ENCODE measurements around the gene COQ6.
A peak's percentile ranks its signal among the peaks of the same experiment; 100 is the strongest.
"Not testable (repeated sequence)": the region's sequence is repeated elsewhere in the genome, so short reads cannot be mapped to it uniquely, and the experiment has no call there.

Gene COQ6

DNA sequence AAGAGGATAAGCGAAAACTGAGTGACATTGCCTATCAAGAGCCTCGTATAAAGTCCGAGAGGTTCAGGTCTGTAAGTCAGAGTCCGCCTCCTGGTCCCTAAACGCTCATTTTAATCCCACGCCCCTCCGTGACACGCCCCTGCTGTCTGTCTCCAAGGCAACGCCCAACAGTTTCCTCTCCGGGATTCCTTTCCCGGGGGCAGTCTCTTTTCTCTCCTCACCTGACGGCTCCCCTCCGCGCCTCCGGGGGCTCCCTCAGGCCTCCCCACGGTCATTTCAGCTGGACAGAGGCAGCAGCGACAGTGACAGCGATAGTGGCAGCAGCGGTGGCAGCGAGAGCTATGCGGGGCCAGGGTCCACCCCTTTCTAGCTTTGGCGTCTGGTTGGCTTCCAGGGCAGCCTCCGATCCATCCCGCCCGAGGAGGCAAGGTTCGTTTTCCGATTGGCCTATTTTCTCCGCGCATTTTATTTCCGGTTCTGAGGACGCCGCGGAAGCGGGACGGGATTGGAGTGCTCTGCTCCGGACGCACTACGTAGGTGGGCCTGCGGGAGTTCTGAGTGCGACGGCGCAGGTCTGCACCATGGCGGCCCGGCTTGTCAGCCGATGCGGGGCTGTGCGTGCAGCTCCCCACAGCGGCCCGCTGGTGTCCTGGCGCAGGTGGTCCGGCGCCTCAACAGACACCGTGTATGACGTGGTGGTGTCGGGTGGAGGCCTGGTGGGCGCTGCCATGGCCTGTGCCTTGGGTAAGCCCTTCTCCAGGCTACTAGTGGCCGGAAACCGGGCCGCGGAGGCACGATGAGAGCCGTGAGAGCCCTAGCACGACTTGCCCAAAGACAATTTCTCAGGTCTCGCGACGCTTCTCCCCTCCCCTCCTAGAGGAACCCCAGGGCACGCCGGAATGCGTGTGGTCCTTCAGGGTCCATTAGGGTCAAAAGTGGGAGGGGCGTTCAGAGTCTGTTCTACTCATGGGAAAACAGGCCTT lies at the start of gene COQ6, which contains the start of gene FAM161B:
COQ6 (plus strand) TSS at position 551 of the 983 bp plus-strand sequence; CDS start at position 582, 31 bp downstream.
FAM161B (minus strand) TSS at position 343 of the 983 bp plus-strand sequence; CDS start at position 275, 68 bp downstream.
- DNase-seq (ENCODE audit: extremely low spot score, insufficient read length, low read depth) (peak; percentile 84), FAIRE-seq (peak; percentile 97)

DNA sequence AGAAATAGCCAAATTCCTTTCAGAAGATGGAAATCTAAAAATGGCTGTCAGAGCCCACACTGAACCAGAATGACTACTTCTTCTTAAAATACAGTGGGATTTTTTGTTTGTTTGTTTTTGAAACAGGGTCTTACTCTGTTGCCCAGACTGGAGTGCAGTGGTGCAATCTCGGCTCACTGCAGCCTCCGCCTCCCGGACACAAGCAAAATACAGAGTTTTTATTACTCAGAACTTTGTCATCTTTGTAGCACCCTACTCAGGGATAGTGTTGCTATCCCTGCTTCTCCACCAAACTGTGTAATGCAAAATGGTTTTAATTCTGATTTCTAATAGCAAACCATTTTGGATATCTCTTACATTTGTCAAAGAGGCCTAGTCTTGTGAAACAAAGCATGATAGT lies 47.1 kb upstream of the COQ6 start:
- no peak for FAIRE-seq

DNA sequence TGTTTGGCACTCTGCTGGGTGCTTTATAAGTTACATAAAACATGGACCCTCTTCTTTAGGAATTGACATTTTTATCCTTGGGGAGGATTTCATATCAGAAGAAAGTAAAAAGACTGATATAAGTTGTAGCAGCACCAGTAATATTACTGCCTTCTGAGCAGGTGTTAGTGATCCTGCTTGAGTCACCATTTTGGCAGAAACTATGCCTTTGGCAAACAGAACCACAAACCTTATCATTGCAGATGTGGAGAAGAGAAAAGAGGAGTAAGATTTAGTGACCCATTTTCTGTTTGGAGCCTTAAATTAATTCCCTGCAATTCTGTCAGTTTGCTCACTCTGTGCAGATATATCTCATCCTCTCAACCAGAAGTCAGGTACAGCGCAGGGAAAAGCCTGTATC lies 40.4 kb upstream of the COQ6 start:
- no peak for DNase-seq (ENCODE audit: extremely low spot score, insufficient read length, low read depth)
- FAIRE-seq: no peak

More for the DNA sequence above, 47.1 kb upstream of the COQ6 start:
- no peak for DNase-seq (ENCODE audit: extremely low spot score, insufficient read length, low read depth)

DNA sequence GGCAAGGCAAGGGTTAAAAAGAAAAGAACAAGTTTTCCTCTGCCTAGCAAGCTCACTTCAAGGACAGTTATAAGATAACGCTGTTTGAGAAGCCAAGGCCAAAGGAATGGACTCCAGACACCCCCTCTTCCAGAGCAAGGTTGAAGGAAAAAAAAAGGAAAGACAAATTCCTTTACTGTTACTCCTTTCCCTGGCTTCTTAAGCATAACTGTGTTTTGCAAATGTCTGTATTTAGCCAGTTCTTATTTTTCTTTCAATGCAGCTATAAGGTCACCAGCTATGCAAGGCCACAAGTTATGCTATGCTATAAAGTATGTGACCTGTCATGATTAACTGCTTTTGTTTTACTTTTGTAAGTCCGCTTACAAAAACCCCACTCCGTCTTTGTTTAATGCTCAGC lies 36.8 kb upstream of the COQ6 start:
- no peak for DNase-seq (ENCODE audit: extremely low spot score, insufficient read length, low read depth)

DNA sequence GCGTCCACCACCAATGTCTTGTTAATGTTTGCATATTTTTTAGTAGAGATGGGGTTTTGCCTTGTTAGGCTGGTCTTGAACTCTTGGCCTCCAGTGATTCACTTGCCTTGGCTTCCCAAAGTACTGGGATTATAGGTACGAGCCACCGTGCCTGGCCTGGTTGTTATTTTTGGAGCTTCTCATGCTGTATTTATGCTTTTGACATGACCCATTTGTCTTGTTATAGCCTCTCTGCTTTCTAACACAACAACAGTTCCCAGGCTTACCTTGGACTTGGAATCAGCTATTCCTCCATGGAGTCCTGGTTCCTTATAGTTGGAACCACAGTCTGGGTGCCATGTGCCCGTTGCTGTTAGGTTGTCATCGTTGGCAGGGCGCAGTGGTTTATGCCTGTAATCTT lies 33.8 kb upstream of the COQ6 start:
- FAIRE-seq (no peak), DNase-seq (ENCODE audit: extremely low spot score, insufficient read length, low read depth) (no peak)

More for the DNA sequence above, 36.8 kb upstream of the COQ6 start:
- FAIRE-seq: no peak

DNA sequence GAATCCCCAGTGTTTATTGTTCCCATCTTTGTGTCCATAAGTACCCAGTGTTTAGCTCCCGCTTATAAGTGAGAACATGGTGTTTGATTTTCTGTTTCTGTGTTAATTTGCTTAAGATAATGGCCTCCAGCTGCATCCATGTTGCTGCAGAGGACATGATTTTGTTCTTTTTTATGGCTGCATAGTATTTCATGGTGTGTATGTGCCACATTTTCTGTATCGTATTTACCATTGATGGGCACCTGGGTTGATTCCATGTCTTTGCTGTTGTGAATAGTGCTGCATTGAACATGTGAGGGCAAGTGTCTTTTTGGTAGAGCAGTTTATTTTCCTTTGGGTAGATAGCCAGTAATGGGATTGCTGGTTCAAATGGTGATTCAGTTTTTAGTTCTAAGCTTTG lies 30.6 kb upstream of the COQ6 start:
- not testable (repeated sequence) for DNase-seq (ENCODE audit: extremely low spot score, insufficient read length, low read depth); FAIRE-seq

DNA sequence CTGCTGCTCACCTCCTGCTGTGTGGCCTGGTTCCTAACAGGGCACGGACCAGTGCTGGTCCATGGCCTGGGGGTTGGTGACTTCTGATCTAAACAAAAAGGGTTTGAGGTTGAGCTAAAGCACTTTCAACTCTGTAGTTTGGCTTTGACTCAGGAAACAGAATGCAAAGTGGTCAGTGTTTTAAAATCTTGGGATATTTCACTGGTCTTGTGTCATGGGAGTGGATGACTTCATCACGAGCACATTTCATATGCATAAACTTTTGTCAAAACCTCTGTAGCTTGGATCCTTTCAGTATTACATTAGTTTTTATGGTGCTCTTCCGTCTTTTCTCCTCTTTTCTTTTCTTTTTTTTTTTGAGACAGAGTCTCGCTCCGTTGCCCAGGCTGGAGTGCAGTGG lies 25.8 kb upstream of the COQ6 start:
- no peak for FAIRE-seq
- no peak for DNase-seq (ENCODE audit: extremely low spot score, insufficient read length, low read depth)

DNA sequence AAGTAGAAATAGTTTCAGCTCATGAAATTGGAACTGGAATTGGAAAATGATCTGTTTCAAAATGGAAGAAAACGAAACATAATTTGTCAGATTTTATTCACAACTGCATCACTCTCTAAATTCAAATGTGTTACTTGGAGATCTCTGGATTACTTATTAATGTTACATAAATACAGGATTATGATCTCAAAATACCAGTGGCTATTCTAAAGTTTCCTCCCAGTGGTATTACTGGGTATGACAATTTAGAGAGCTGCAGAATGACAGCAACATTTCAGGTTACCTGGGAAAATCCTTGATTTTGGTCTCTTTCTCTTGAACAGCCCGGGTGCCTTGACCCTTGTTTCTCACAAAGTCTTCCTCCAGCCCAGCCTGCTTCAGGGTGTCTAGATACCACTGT lies 14.4 kb upstream of the COQ6 start:
- FAIRE-seq: no peak
- no peak for DNase-seq (ENCODE audit: extremely low spot score, insufficient read length, low read depth)

DNA sequence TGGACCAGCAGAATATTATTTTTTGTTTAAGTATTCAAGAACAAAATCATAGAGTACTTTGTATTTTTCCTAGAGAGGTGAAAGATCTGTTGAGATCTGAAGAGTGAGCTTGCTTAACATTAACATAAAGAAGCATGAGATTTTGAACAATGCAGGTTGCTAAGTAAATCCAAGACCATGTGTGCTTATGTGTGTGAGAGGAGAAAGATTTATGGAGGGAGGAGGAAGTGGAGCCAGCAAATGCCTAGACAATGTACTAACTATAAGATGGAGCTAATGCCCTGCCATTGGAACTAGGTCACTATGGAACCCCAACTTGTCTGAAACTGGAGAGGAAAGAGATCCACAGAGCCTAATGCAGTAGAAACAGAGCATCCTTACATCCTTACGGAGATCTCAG lies 13.6 kb upstream of the COQ6 start:
- DNase-seq (ENCODE audit: extremely low spot score, insufficient read length, low read depth): no peak
- FAIRE-seq: no peak

DNA sequence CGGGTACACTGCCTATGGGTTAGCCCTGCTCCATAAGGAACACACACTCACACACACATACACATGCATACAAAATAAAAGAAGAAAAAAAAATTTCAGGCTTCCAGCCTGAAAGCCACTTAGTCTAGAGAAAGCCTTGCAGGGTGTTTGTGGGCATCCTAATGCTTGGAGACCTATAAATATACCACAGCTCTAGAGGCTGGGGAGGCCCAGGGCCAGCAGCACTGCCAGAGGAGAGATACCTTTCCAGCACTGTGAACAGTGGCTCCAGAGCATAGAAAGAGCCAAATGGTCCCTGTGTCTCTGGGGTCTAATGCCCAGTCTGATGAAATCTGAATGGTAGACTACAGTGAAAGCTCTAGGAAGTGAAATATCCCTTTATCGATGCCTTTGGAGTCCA lies 13.1 kb upstream of the COQ6 start:
- FAIRE-seq (no peak), DNase-seq (ENCODE audit: extremely low spot score, insufficient read length, low read depth) (no peak)

DNA sequence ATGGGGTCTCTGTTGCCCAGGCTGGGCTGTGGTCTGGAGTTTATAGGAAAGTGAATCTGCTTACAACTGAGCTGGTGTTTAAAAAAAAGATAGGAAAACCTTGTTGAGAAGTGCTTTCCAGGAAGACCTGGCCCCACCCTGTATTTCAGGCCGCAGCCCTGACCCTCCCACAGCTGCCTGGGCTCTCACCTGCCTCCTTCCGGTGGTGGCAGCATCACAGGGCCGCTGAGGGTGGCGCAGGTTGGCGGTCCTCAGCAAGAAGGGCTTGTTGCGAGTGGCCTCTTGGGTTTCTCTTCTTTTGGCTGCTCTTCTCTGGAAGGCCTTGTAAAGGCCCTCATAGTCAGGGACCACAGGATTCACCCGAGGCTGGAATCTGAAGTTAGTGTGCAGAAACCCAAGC lies 7.9 kb upstream of the COQ6 start:
- DNase-seq (ENCODE audit: extremely low spot score, insufficient read length, low read depth) (no peak), FAIRE-seq (no peak)

DNA sequence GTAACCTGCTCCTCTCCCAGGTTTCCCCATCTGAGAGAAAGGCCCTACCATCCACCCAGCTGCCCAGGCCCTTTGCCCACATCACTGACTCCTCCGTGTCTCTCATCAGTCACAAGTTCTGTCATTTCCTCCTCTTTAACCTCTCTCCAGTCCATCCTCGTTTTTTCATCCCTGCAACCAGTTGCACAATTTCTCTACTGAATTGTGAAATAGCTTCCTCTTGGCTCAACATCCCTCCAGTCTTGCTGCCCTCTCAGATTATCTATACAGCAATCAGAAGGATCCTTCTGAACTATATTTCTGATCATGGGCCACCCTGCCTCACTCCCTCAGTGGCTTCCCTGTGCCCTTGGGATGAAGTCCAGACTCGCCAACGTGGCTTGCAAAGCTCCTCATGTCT lies 7.0 kb upstream of the COQ6 start:
- DNase-seq (ENCODE audit: extremely low spot score, insufficient read length, low read depth): no peak

DNA sequence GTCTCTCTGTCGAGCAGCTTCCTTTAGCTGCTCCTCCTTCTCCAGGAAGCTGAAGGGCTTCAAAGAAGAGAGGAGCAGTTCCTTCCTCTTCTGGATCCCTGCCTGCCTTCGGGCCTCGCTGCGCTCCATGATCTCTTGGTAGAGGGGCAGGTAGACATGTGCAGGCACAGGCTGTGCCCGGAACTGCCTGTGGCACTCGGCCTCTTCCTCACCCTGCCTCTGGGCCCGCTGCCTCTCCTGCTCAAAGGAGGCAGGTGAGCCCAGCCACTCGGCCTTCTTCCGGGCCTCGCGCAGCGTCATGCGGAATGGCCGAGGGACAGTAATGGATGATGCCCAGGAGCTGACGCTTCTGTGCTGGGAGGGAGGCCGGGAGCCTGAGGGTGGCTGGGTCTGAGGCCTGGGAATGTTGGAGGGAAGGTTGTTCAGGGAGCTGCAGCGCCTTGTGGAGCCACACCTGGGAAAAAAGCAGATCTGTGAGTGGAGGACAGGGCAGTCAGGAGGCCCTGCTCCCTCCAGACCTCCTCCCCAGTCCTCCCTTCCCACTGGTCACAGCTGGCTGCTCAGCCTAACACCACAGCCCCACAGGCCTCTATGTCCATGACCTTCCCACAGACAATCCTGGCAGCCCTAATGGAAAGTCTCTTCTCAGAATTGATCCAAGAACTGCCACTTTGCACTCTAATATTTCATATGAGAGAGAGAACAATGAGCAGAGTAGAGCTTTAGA lies 5.5 kb upstream of the COQ6 start:
- no peak for DNase-seq (ENCODE audit: extremely low spot score, insufficient read length, low read depth)
- no peak for FAIRE-seq

More for the DNA sequence above, 7.0 kb upstream of the COQ6 start:
- no peak for FAIRE-seq

DNA sequence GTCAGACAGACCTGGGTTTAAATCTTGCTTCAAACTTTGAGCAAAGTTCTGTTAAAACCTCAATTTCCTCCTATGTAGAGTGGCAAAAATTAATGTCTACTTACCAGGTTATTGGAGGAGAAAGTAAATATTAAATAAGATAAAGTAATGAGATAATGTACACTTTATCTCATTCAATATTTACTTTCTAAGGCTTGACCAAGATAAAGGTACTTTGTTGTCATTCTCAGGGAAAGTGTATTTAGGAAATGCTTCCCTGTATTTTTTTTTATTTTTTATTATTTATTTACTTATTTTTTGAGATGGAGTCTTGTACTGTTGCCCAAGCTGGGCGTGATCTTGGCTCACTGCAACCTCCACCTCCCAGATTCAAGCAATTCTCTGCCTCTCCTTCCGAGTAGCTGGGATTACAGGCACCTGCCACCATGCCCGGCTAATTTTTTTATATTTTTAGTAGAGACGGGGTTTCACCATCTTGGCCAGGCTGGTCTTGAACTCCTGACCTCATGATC lies 4.9 kb upstream of the COQ6 start:
- DNase-seq (ENCODE audit: extremely low spot score, insufficient read length, low read depth) (no peak), FAIRE-seq (no peak)

DNA sequence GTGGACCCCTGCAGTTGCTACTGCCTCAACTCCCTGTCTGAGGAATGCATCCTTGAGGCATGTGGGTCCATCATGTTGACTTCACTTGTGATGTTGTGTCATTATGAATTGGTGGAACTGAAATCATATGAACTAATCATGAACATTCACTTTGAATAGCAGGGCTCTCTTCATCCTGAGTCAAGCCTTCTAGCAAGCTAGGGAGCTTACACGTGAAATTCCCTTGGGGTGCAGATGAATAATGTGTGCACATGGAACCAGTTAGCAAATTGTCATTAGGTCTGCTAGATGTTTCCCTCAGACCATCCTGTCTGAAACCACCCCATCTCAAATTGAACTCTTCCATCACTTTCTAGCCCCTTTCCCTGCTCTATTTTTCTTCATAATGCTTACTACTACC lies 3.6 kb downstream of the COQ6 start:
- no peak for FAIRE-seq
- DNase-seq (ENCODE audit: extremely low spot score, insufficient read length, low read depth): no peak

DNA sequence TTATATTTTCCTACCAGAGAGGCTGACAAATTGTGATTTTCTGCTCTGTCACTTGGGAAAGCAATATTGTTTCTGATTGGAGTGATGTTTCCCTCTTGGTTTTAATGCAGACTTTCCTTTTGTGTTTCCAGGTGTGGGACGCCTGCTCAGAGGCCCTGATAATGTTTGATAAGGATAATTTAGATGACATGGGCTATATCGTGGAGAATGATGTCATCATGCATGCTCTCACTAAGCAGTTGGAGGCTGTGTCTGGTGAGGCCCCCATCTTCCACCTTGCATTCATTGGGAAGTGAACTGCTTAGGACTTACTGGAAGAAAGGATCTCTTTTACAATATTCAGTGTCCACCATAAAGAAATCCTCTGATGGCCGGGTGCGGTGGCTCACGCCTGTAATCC lies 5.6 kb downstream of the COQ6 start:
- no peak for FAIRE-seq
- no peak for DNase-seq (ENCODE audit: extremely low spot score, insufficient read length, low read depth)

DNA sequence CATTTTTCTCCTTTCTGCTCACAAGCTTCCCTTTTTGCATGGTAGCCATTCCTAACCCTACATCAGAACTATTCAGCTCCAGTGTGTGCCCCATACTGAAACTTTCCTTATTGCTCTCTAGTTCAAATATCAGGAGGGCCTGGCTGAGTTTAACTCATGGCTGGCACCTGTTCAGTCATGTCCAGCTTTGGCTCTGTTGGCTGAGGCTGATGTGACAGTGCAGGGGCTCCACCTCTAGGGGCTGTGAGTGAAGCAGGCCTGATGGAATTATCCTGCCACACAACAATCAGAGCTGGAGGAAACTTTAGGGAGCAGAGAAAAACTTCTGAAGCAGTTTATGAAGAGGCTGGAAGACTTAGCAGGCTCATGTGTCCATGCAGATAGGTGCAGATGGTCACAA lies 8.5 kb downstream of the COQ6 start:
- no peak for FAIRE-seq

DNA sequence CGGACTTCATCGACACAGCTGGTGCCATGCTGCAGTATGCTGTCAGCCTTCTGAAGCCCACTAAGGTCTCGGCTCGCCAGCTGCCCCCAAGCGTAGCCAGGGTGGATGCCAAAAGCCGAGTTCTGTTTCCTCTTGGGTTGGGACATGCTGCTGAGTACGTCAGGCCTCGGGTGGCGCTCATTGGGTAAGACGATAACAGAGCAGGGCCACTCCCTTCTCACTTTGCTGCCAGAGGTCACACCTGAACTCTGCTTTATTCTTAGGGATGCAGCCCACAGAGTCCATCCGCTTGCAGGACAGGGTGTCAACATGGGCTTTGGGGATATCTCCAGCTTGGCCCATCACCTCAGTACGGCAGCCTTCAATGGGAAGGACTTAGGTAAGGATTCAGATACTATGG lies 11.1 kb downstream of the COQ6 start:
- DNase-seq (ENCODE audit: extremely low spot score, insufficient read length, low read depth) (no peak), FAIRE-seq (no peak)

More for the DNA sequence above, 8.5 kb downstream of the COQ6 start:
- no peak for DNase-seq (ENCODE audit: extremely low spot score, insufficient read length, low read depth)

DNA sequence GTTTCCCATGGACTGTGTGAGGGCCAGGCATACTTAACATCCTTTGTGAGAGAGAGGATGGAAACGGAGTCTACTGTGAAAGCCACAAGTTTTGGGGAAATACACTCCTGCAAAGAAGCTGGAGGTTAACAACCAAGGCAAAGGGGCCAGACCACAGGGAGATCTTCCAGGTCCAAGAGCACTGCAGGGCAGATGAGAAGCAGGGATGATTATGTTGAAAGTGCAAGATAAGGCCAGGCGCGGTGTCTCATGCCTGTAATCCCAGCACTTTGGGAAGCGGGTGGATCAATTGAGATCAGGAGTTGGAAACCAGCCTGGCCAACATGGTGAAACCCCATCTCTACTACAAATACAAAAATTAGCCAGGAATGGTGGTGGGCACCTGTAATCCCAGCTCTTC lies 15.1 kb downstream of the COQ6 start:
- DNase-seq (ENCODE audit: extremely low spot score, insufficient read length, low read depth) (no peak), FAIRE-seq (no peak)

DNA sequence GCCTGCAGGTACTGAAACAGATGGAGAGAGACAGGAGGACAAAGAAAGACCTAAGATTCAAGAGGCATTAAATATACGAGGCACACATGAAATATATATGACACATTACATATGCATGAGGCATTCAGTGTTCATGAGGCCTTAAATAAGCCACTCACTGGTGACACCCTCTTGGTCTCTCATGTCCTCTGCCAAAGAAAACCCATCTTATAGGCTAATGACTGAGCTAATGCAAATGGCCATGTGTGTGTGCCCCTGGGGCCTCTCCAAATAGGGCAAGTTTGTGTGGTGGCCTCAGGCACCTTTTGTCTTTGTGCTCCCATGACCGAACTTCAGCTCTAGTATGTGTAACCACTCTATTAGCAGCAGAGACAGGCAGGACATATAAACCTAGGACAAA lies 18.8 kb downstream of the COQ6 start:
- no peak for FAIRE-seq
- DNase-seq (ENCODE audit: extremely low spot score, insufficient read length, low read depth): no peak

DNA sequence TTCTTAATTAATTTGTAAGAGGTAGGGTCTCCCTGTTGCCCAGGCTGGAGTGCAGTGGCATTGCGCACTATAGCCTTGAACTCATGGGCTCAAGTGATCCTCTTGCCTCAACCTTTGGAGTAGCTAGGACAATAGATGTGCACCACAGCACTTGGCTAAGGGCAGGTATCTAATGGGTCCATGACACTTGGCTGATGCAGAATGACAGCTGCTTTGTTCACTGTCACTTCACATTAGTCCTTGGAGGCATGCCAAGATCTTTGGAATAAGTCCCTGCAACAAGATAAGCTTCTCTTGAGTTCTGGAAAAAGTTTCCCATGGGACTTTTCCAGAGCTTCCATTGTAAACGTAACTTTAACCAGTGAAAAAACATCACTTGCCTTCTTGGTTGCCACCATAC lies 23.4 kb downstream of the COQ6 start:
- FAIRE-seq: peak; percentile 15

More for the DNA sequence above, 23.4 kb downstream of the COQ6 start:
- no peak for DNase-seq (ENCODE audit: extremely low spot score, insufficient read length, low read depth)
